ENCODE data around the gene FOXO1. TPM values are rescaled to one million over a fixed set of nuclear protein-coding genes. Genes with fewer than 3 reads are reported as not detected.

The FOXO1 gene
- total and polyA plus RNA-seq, 2 of the 13 experiments (the other 11 are each of a cell fraction or from before 2014, with no cell fraction given): 8.1 to 13.1 TPM

DNA sequence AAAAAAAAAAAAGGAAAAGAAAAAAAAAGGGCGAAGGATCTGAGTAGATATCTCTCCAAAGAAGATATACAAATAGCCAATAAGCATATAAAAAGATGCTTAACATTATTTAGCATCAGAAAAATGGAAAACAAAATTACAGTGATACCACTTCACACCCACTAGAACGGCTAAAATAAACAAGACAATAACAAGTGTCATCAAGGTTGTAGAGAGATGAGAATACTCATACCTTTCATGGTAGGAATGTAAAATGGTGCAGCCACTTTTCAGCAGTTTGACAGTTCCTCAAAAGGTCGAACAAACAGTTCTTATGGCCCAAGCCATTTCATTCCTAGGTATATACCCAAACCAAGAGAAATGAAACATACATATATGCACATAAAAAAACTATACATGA, 33.5 kb downstream of the FOXO1 start:
- no peak for ATAC-seq
- H3K4me1 ChIP-seq (ENCODE audit: insufficient read depth, low read length): peaks cover 55% of the 10 kb centered on the region
- H3K27me3 ChIP-seq (ENCODE audit: control insufficient read depth in 1 of 2, insufficient read depth in 2 of 2, low read length in 2 of 2): no peaks in the 10 kb centered on the region
- DNase-seq (ENCODE audit: low spot score): no peak
- ChIA-PET CTCF (ENCODE audit: low intra/inter-chr PET ratio, low total read pairs) (no interaction called here), POLR2A (no interaction called here)
- no peak overlapping the region for H3K4me3 ChIP-seq (replicated peaks in 1 of 3; ENCODE audit: insufficient read depth in 1 of 3, low read depth in 2 of 3, low read length in 3 of 3)
- no peak for FAIRE-seq
- no peak overlapping the region for H3K4me2 ChIP-seq (ENCODE audit: low read depth, low read length)
- H3K79me2 ChIP-seq (ENCODE audit: insufficient read depth, low read length): peaks cover 89% of the 10 kb centered on the region
- peaks cover 63% of the 10 kb centered on the region for H4K20me1 ChIP-seq (ENCODE audit: insufficient read depth, low read length)
- in situ Hi-C loops (cut with HindIII; ENCODE audit: extremely low pct_ligation_motif_present, low pct_unique_long_range_greater_than_20kb) (no loop called here), intact Hi-C loops (cut with micrococcal nuclease; ENCODE audit: unreplicated experiment) (loop anchor here (1.0 kb wide), 1 partner anchor 42 kb away; no protein-coding TSS in a partner anchor)
- no peak overlapping the region for H3K9ac ChIP-seq (ENCODE audit: insufficient read depth, low read depth, low read length)
- H3K9me3 ChIP-seq (ENCODE audit: low read length): no peaks in the 10 kb centered on the region
- no TSS peak for BruUV-seq (replicated peaks)
- H2AFZ ChIP-seq (ENCODE audit: low read length): no peak overlapping the region
- 91% methylated on average over 3 of the region's 3 CpGs for WGBS (ENCODE audit: low lambda C conversion rate)
- TF ChIP-seq ZNF7 (CRISPR knock-in tag; IDR thresholded peaks at IDR 0.05): peak; percentile 96
- TF ChIP-seq ZNF292 (CRISPR knock-in tag; IDR thresholded peaks at IDR 0.05; ENCODE audit: borderline replicate concordance, low read depth): no peak
- peaks cover 0 to 4% of the 10 kb centered on the region in 2 experiments; a peak in 2 of 5 replicates for H3K36me3 ChIP-seq (replicated peaks in 1 of 2; ENCODE audit: control insufficient read depth in 1 of 2, insufficient read depth in 2 of 2, low read length in 2 of 2)
- no peak overlapping the region for H3K27ac ChIP-seq (ENCODE audit: extremely low read length, insufficient read depth, low read length)

DNA sequence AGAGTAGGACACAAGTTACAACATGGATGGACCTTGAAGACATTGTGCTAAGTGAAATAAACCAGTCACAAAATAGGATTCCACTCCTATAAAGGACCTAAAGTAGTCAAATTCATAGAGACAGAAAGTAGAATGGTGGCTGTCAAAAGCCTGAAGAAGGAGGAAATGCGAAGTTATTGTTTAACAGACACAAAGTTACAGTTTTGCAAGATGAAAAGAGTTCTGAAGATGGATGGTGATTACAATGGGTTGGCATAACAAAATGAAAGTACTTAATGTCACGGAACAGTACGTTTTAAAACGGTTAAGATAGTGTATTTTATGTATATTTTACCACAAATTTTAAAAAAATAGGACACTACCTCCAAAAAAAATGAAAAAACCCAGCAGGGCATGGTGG, 34.8 kb downstream of the FOXO1 start:
- H2AFZ ChIP-seq (ENCODE audit: low read length): no peak overlapping the region
- in situ Hi-C loops (cut with HindIII; ENCODE audit: extremely low pct_ligation_motif_present, low pct_unique_long_range_greater_than_20kb) (no loop called here), intact Hi-C loops (cut with micrococcal nuclease; ENCODE audit: unreplicated experiment) (no loop called here)
- no peak overlapping the region for H3K4me2 ChIP-seq (ENCODE audit: low read depth, low read length)
- DNase-seq (ENCODE audit: low spot score): no peak
- H3K79me2 ChIP-seq (ENCODE audit: insufficient read depth, low read length): peaks cover 91% of the 10 kb centered on the region
- no peaks in the 10 kb centered on the region for H3K9me3 ChIP-seq (ENCODE audit: low read length)
- no peak for FAIRE-seq
- H3K36me3 ChIP-seq (replicated peaks in 1 of 2; ENCODE audit: control insufficient read depth in 1 of 2, insufficient read depth in 2 of 2, low read length in 2 of 2): peaks cover 0 to 7% of the 10 kb centered on the region in 2 experiments; a peak in 3 of 5 replicates
- H3K9ac ChIP-seq (ENCODE audit: insufficient read depth, low read depth, low read length): no peak overlapping the region
- H3K27me3 ChIP-seq (ENCODE audit: control insufficient read depth in 1 of 2, insufficient read depth in 2 of 2, low read length in 2 of 2): no peaks in the 10 kb centered on the region
- no peak overlapping the region for H3K27ac ChIP-seq (ENCODE audit: extremely low read length, insufficient read depth, low read length)
- ChIA-PET POLR2A (no interaction called here), CTCF (ENCODE audit: low intra/inter-chr PET ratio, low total read pairs) (no interaction called here)
- WGBS (ENCODE audit: low lambda C conversion rate): 95% methylated on average over 4 of the region's 4 CpGs
- no peak overlapping the region for H3K4me3 ChIP-seq (replicated peaks in 1 of 3; ENCODE audit: insufficient read depth in 1 of 3, low read depth in 2 of 3, low read length in 3 of 3)
- peaks cover 65% of the 10 kb centered on the region for H4K20me1 ChIP-seq (ENCODE audit: insufficient read depth, low read length)
- H3K4me1 ChIP-seq (ENCODE audit: insufficient read depth, low read length): peaks cover 57% of the 10 kb centered on the region
- no TSS peak for BruUV-seq (replicated peaks)
- no peak for ATAC-seq
- TF ChIP-seq ZZZ3 (CRISPR knock-in tag; IDR thresholded peaks at IDR 0.05; ENCODE audit: borderline replicate concordance) (no peak), HMG20B (CRISPR knock-in tag; conservative IDR thresholded peaks at IDR 0.05) (no peak), ARID2 (CRISPR knock-in tag; IDR thresholded peaks at IDR 0.05; ENCODE audit: borderline replicate concordance) (no peak), RBAK (CRISPR knock-in tag; IDR thresholded peaks at IDR 0.05) (no peak), TRIM24 (CRISPR knock-in tag; IDR thresholded peaks at IDR 0.05) (no peak), ZNF484 (CRISPR knock-in tag; IDR thresholded peaks at IDR 0.05; ENCODE audit: borderline replicate concordance, low read depth) (no peak), ZNF20 (CRISPR knock-in tag; IDR thresholded peaks at IDR 0.05) (no peak), PHF5A (CRISPR knock-in tag; IDR thresholded peaks at IDR 0.05; ENCODE audit: low read depth, unreplicated experiment) (no peak), ZNF317 (CRISPR knock-in tag; IDR thresholded peaks at IDR 0.05) (no peak)
- TF ChIP-seq, protein P1, sequence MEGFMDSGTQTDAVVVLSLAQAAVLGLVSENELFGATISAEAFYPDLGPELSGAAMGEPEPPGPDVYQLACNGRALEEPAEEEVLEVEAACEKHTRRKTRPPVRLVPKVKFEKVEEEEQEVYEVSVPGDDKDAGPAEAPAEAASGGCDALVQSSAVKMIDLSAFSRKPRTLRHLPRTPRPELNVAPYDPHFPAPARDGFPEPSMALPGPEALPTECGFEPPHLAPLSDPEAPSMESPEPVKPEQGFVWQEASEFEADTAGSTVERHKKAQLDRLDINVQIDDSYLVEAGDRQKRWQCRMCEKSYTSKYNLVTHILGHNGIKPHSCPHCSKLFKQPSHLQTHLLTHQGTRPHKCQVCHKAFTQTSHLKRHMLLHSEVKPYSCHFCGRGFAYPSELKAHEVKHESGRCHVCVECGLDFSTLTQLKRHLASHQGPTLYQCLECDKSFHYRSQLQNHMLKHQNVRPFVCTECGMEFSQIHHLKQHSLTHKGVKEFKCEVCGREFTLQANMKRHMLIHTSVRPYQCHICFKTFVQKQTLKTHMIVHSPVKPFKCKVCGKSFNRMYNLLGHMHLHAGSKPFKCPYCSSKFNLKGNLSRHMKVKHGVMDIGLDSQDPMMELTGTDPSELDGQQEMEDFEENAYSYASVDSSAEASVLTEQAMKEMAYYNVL (CRISPR knock-in tag; IDR thresholded peaks at IDR 0.05; ENCODE audit: borderline replicate concordance): no peak
- TF ChIP-seq, protein P2, sequence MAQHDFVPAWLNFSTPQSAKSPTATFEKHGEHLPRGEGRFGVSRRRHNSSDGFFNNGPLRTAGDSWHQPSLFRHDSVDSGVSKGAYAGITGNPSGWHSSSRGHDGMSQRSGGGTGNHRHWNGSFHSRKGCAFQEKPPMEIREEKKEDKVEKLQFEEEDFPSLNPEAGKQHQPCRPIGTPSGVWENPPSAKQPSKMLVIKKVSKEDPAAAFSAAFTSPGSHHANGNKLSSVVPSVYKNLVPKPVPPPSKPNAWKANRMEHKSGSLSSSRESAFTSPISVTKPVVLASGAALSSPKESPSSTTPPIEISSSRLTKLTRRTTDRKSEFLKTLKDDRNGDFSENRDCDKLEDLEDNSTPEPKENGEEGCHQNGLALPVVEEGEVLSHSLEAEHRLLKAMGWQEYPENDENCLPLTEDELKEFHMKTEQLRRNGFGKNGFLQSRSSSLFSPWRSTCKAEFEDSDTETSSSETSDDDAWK (CRISPR knock-in tag; IDR thresholded peaks at IDR 0.05): no peak
- TF ChIP-seq, protein P3, sequence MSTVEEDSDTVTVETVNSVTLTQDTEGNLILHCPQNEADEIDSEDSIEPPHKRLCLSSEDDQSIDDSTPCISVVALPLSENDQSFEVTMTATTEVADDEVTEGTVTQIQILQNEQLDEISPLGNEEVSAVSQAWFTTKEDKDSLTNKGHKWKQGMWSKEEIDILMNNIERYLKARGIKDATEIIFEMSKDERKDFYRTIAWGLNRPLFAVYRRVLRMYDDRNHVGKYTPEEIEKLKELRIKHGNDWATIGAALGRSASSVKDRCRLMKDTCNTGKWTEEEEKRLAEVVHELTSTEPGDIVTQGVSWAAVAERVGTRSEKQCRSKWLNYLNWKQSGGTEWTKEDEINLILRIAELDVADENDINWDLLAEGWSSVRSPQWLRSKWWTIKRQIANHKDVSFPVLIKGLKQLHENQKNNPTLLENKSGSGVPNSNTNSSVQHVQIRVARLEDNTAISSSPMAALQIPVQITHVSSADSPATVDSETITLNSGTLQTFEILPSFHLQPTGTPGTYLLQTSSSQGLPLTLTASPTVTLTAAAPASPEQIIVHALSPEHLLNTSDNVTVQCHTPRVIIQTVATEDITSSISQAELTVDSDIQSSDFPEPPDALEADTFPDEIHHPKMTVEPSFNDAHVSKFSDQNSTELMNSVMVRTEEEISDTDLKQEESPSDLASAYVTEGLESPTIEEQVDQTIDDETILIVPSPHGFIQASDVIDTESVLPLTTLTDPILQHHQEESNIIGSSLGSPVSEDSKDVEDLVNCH (CRISPR knock-in tag; IDR thresholded peaks at IDR 0.05): no peak
